GM21528 (cell line): ENCODE results near the gene HAUS7.

Experiments used
- ATAC-seq: cut with Tn5 transposase; IDR thresholded peaks from one replicate; pipeline ENCODE4 v1.9.1; 2021; ENCODE audit warnings: mild to moderate bottlenecking, moderate library complexity; ENCODE audit not compliant: unreplicated experiment, low FRiP score

The HAUS7 gene

DNA sequence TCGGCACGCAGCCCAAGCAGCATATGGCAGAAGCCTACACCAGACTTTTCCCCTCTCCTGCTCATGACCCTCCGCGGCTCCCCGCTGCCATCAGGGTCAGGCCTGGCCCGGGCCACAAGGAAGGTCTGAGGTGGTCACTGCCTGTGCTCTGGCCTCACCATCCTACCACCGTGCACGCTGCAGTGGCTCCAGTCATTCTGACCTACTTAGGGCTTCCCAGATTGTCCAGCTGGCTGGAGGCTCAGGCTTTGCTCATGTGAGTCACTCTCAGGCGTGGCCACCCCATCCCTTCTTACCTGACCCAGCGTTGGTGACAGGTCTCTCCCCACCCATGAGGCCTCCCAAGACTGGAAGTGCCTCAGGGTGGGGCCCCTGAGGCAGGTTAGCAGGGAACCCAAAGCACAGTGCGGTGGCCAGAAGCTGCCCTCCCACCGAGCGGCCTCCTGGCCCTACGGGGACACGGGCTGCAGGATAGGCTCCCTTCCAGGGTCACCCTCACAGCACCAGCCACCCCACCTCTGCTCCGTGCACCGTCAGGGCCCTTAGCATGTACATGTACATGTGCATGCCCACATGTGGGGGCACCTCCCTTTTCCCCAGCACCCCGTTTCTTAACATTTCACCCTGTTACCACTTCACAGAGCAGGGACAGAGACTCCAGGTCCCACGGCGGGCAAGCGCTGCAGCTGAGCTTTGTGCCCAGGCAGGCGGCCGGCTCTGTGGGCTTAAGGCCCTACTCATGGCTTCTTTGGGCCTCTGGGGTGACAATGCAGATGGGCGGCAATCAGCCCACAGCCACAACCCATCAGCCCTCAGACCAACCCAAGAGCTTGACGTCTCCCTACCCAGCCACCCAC is 26.7 kb downstream of the HAUS7 start:
- ATAC-seq: no peak

DNA sequence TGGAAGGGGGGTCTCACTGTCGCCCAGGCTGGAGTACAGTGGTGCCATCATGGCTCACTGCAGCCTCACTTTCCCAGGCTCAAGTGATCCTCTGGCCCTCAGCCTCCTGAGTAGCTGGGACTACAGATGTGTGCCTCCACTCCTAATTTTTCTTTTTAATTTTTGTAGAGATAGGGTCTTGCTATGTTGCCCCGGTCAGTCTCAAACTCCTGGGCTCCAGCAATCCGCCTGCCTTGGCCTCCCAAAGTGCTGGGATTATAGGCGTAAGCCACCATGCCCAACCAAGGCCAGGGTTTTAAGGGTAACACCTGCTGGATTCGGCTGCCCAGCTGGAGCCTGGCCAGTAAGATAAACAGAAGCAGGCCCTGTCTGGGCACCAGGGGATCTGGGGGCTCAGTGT is 27.9 kb downstream of the HAUS7 start:
- ATAC-seq: no peak

GRCh38 chrX:153441981-153442380 is 28.4 kb downstream of the HAUS7 start:
- no peak for ATAC-seq

DNA sequence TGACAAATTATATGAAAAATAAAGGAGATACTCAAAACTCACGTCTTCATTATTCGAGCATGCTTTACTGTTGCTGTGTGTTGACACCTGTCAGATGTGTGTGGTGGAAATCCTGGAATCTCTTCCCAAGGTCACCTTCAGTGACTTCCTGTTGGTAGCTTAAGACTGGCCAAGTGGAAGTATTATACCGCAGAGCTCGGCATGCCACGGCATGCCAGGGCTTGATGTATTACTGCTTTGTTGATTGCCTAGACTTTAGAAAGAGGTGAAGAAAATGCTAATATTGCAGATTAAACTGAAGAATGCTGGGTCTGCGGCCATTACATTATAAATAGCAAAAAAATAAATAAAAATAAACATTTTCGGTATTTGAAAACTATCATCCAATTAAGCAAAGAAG is 29.1 kb downstream of the HAUS7 start:
- ATAC-seq: no peak

DNA sequence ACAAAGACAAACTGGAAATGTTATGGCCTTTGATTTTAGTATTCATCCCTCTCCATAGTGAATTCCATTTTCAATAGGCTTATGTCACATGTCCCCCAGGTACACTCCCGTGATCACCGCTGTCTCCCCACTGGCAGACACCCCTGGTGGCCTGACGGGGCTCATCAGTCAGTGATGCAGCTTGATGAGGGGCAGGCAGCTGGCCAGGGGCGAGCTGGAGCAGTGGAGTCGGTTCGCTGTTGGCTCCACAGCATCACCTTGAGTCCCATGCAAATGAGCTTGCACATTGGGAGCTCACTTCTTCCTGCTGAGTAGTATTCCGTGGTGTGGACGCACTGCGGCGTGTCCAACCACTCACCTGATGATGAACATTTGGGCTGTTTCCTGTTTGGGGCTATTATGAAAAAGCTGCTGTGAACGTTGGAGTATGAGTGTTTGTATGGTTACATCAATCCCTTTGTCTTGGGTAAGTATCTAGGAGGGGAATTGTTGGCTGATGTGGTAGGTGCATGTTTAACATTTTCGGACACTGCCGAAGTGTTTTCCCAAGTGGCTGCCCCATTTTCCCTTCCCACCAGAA is 29.7 kb downstream of the HAUS7 start:
- no peak for ATAC-seq

- no peak for ATAC-seq
Observed at GRCh38 chrX:153439977-153440376, 30.4 kb downstream of the HAUS7 start.

GRCh38 chrX:153438532-153438931 is 31.8 kb downstream of the HAUS7 start:
- ATAC-seq: no peak

- ATAC-seq: no peak
Observed at GRCh38 chrX:153435845-153436244, 34.5 kb downstream of the HAUS7 start.

- ATAC-seq: no peak
Observed at GRCh38 chrX:153434801-153435200, 35.6 kb downstream of the HAUS7 start.

- ATAC-seq: no peak
Observed at GRCh38 chrX:153433781-153434285, 36.5 kb downstream of the HAUS7 start.

GRCh38 chrX:153433161-153433680 is 37.2 kb downstream of the HAUS7 start:
- ATAC-seq: no peak

DNA sequence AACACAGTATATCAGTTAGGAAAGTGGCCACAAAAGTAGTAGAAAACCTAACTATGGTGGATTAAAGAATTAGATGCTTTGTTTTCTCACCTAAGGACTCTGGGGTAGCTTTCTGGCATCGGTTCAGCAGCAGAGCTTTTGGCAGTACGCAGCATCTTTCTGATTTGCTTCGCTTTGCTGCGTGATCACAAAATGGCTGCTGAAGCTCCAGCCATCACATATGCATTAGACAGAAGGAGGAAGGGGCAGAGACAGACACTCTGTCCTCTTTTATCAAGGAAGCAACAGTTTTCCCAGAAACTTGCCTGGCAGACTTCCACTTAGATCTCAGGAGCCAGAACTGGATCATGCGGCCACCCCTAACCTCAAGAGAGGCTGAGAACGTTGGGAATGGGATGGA is 39.6 kb downstream of the HAUS7 start:
- ATAC-seq: no peak

- ATAC-seq: no peak
Observed at GRCh38 chrX:153426204-153426603, 44.2 kb downstream of the HAUS7 start.

DNA sequence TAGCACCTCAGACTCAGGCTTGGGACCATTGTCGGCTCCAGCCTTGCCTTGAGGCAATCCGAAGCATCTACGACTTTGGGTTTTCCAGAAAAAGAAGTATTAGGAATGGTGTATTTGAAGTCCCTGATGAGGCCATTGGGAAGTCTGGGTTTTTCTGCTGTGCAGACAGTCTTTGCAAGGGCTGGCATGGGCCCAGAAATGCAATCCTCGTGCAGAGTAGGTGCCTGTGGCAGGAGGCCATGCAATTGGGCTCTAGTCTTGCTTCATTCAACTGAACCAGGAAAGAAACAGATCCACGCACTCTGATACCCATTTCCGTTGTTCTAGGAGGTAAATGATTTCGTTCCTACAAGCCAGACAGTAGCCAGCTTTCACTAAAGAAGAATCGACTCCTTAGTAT is 46.7 kb downstream of the HAUS7 start:
- no peak for ATAC-seq

DNA sequence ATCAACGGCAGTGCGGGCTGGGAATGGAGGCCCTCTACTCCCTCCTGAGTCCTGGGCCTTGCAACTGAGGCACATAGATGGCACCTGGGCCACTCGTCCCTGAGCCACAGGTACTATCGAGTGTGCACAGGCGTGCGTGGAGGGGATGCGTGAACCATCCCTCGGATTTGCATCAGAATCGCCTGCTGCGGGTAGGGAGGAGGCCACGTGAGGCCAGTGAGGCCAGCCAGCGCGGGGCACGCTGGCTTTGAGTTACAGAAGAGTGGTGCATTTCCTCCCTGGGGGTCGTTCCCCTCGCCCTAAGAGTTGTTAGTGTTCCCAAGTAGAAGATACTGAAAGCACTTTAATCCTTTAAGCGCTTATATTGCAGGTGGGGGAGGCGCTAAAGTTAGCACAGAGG is 48.5 kb downstream of the HAUS7 start:
- no peak for ATAC-seq

DNA sequence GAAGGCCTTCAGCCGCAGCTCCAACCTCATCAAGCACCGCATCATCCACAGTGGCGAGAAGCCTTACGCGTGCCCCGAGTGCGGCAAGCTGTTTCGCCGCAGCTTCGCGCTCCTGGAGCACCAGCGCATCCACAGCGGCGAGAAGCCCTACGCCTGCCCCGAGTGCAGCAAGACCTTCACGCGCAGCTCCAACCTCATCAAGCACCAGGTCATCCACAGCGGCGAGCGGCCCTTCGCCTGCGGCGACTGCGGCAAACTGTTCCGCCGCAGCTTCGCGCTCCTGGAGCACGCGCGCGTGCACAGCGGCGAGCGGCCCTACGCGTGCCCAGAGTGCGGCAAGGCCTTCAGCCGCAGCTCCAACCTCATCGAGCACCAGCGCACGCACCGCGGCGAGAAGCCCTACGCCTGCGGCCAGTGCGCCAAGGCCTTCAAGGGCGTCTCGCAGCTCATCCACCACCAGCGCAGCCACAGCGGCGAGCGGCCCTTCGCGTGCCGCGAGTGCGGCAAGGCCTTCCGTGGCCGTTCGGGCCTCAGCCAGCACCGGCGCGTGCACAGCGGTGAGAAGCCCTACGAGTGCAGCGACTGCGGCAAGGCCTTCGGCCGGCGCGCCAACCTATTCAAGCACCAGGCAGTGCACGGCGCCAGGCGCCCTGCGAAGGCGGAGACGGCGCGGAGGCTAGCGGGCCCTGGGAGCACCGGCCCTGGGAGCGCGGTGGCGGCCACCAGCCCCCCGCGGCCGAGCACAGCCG is 49.4 kb downstream of the HAUS7 start:
- ATAC-seq: no peak

- no peak for ATAC-seq
Observed at GRCh38 chrX:153417637-153418036, 52.7 kb downstream of the HAUS7 start.

- no peak for ATAC-seq
Observed at GRCh38 chrX:153416781-153417450, 53.5 kb downstream of the HAUS7 start.

- ATAC-seq: no peak
Observed at GRCh38 chrX:153414856-153415510, 55.4 kb downstream of the HAUS7 start.

GRCh38 chrX:153413731-153414130 is 56.6 kb downstream of the HAUS7 start:
- ATAC-seq: no peak
